IMR-90 (cell line): ENCODE data around the gene TARBP2. TPM values are rescaled to one million over a fixed set of nuclear protein-coding genes. Genes with fewer than 3 reads are reported as not detected.

Experiments used
- ATAC-seq: fragments of 200-7000 bp; cut with Tn5 transposase; 2 replicates; pipeline ENCODE4 v1.9.1; 2020; ENCODE audit warnings: low read depth, mild to moderate bottlenecking, moderate library complexity
- BruUV-seq: library from RNA; stranded (reverse); fragments of 400-500 nt; replicated peaks from 2 replicates; lab custom pipeline; 2021; lab: Mats Ljungman, UMichigan
- CTCF ChIA-PET: fragments of 300-600 bp; formaldehyde crosslinking; extraction: SDS; loops from one replicate; lab custom pipeline; 2021; ENCODE audit warnings: antibody characterized with exemption; lab: Yijun Ruan, JAX
- POLR2A ChIA-PET: fragments of 300-600 bp; sonication (Branson Sonifier 250); formaldehyde crosslinking; loops from one replicate; lab custom pipeline; 2022; ENCODE audit warnings: antibody characterized with exemption; ENCODE audit not compliant: unreplicated experiment; lab: Charles Lee
- DNase-seq: peaks from one replicate; pipeline ENCODE4 v3.0.0; 2013
- H2AFZ ChIP-seq: replicated peaks from 2 replicates; pipeline ENCODE3; 2013; ENCODE audit warnings: low read length, mild to moderate bottlenecking; ENCODE audit not compliant: poor library complexity
- H2AK5ac ChIP-seq: 2 replicates; pipeline ENCODE4 v1.6.1; 2013; ENCODE audit warnings: low read depth, low read length, inconsistent platforms
- H2AK9ac ChIP-seq: replicated peaks from 2 replicates; pipeline ENCODE3; 2013; ENCODE audit warnings: mild to moderate bottlenecking, low read depth, low read length, moderate library complexity; ENCODE audit not compliant: poor library complexity
- H2BK120ac ChIP-seq: 2 replicates; pipeline ENCODE4 v1.6.1; 2013; ENCODE audit warnings: low read depth, low read length, inconsistent platforms
- H2BK15ac ChIP-seq: 3 replicates; pipeline ENCODE4 v1.6.1; 2013; ENCODE audit warnings: low read depth, low read length, inconsistent platforms
- H2BK20ac ChIP-seq: 2 replicates; pipeline ENCODE4 v1.6.1; 2013; ENCODE audit warnings: low read depth, mild to moderate bottlenecking, inconsistent platforms, low read length, moderate library complexity
- H2BK5ac ChIP-seq: 2 replicates; pipeline ENCODE4 v1.6.1; 2013; ENCODE audit warnings: mild to moderate bottlenecking, low read depth, low read length, inconsistent platforms; ENCODE audit not compliant: poor library complexity, severe bottlenecking
- H3K14ac ChIP-seq: replicated peaks from 2 replicates; pipeline ENCODE4 v1.6.1; 2013; ENCODE audit warnings: low read depth, low read length, inconsistent platforms
- H3K18ac ChIP-seq: 2 replicates; pipeline ENCODE4 v1.6.1; 2013; ENCODE audit warnings: low read depth, low read length, control low read depth
- H3K23ac ChIP-seq: 2 replicates; pipeline ENCODE4 v1.6.1; 2013; ENCODE audit warnings: low read depth, low read length, inconsistent platforms
- H3K27ac ChIP-seq: 2 replicates; pipeline ENCODE4 v1.5.1; 2013; ENCODE audit warnings: mild to moderate bottlenecking, control low read depth, low read length; ENCODE audit not compliant: insufficient read depth
- H3K27me3 ChIP-seq: 2 replicates; pipeline ENCODE4 v1.6.1; 2013; ENCODE audit warnings: low read length; ENCODE audit not compliant: control insufficient read depth, insufficient read depth
- H3K36me3 ChIP-seq: 2 replicates; pipeline ENCODE4 v1.6.1; 2013; ENCODE audit warnings: low read length, mixed read lengths; ENCODE audit not compliant: control insufficient read depth, insufficient read depth
- H3K4ac ChIP-seq: 2 replicates; pipeline ENCODE4 v1.6.1; 2013; ENCODE audit warnings: low read depth, low read length, inconsistent platforms
- H3K4me1 ChIP-seq: 2 replicates; pipeline ENCODE4 v1.6.1; 2013; ENCODE audit warnings: low read length, mixed read lengths; ENCODE audit not compliant: control insufficient read depth, insufficient read depth
- H3K4me2 ChIP-seq: 2 replicates; pipeline ENCODE4 v1.6.1; 2013; ENCODE audit warnings: low read depth, mild to moderate bottlenecking, control low read depth, low read length, moderate library complexity
- H3K4me3 ChIP-seq: 2 replicates; pipeline ENCODE4 v1.5.1; 2013; ENCODE audit warnings: low read depth, mild to moderate bottlenecking, control low read depth, low read length, moderate library complexity; ENCODE audit not compliant: insufficient read depth
- H3K56ac ChIP-seq: 2 replicates; pipeline ENCODE4 v1.6.1; 2013; ENCODE audit warnings: low read length, inconsistent platforms; ENCODE audit not compliant: insufficient read depth; ENCODE audit errors: extremely low read depth
- H3K79me1 ChIP-seq, 2 experiments: 2 replicates each; pipeline ENCODE4 v1.6.1; 2013; ENCODE audit warnings: low read length in 2 of 2, inconsistent platforms in 1 of 2, low read depth in 1 of 2
- H3K9ac ChIP-seq: 2 replicates; pipeline ENCODE4 v1.6.1; 2013; ENCODE audit warnings: low read depth, low read length, control low read depth
- H3K9me1 ChIP-seq: 2 replicates; pipeline ENCODE4 v1.6.1; 2013; ENCODE audit warnings: low read length, inconsistent platforms; ENCODE audit not compliant: insufficient read depth
- H3K9me3 ChIP-seq: 2 replicates; pipeline ENCODE4 v1.6.1; 2013; ENCODE audit warnings: low read length; ENCODE audit not compliant: control insufficient read depth, insufficient read depth
- H4K20me1 ChIP-seq: 2 replicates; pipeline ENCODE4 v1.6.1; 2013; ENCODE audit warnings: low read length, inconsistent platforms; ENCODE audit not compliant: insufficient read depth
- H4K5ac ChIP-seq: 2 replicates; pipeline ENCODE4 v1.6.1; 2013; ENCODE audit warnings: mild to moderate bottlenecking, low read depth, low read length, control low read depth
- H4K8ac ChIP-seq, 2 experiments: 2 replicates each; pipeline ENCODE4 v1.6.1; 2013; ENCODE audit warnings: low read depth in 2 of 2, low read length in 2 of 2, control low read depth in 1 of 2, inconsistent platforms in 1 of 2
- H4K91ac ChIP-seq: 2 replicates; pipeline ENCODE4 v1.6.1; 2013; ENCODE audit warnings: low read depth, low read length, inconsistent platforms; ENCODE audit not compliant: insufficient read depth
- BHLHE40 ChIP-seq: fragments of 150-350 bp; IDR thresholded peaks from 2 replicates; pipeline ENCODE4 v1.6.1; 2016; ENCODE audit warnings: mild to moderate bottlenecking, low read depth, low read length
- CEBPB ChIP-seq: IDR thresholded peaks from 2 replicates; pipeline ENCODE4 v1.6.1; 2012; ENCODE audit warnings: low read depth, low read length, improper control_type of control experiment
- ELK1 ChIP-seq: fragments of 150-350 bp; IDR thresholded peaks from 2 replicates; pipeline ENCODE4 v1.6.1; 2016; ENCODE audit warnings: low read depth, mild to moderate bottlenecking, low read length, moderate library complexity, borderline replicate concordance
- FOS ChIP-seq: fragments of 150-350 bp; IDR thresholded peaks from 2 replicates; pipeline ENCODE4 v1.6.1; 2016; ENCODE audit warnings: low read depth, low read length
- MAZ ChIP-seq: IDR thresholded peaks from 2 replicates; pipeline ENCODE4 v1.6.1; 2012; ENCODE audit warnings: low read depth, mild to moderate bottlenecking, low read length, improper control_type of control experiment, moderate library complexity, borderline replicate concordance
- MXI1 ChIP-seq: IDR thresholded peaks from 2 replicates; pipeline ENCODE4 v1.6.1; 2012; ENCODE audit warnings: low read depth, mild to moderate bottlenecking, low read length, moderate library complexity, borderline replicate concordance
- POLR2A ChIP-seq: IDR thresholded peaks from 2 replicates; pipeline ENCODE4 v1.6.1; 2012; ENCODE audit warnings: mild to moderate bottlenecking, low read depth, low read length
- RAD21 ChIP-seq: IDR thresholded peaks from 2 replicates; pipeline ENCODE4 v1.6.1; 2012; ENCODE audit warnings: low read length, improper control_type of control experiment
- RCOR1 ChIP-seq: IDR thresholded peaks from 2 replicates; pipeline ENCODE4 v1.6.1; 2012; ENCODE audit warnings: mild to moderate bottlenecking, low read length, improper control_type of control experiment; ENCODE audit not compliant: insufficient replicate concordance
- USF2 ChIP-seq: fragments of 150-350 bp; IDR thresholded peaks from 2 replicates; pipeline ENCODE4 v1.6.1; 2017; ENCODE audit warnings: mild to moderate bottlenecking, antibody characterized with exemption, low read length, low read depth
- WGBS, 2 experiments: methylation state at CpG; one replicate each; pipeline versions ENCODE4 v1.1.5 to v1.1.7; 2013; ENCODE audit warnings: missing lambda C conversion rate in 2 of 2; ENCODE audit not compliant: insufficient read length in 1 of 2; ENCODE audit errors: extremely low coverage in 2 of 2; 5-methylcytosine and 5-hydroxymethylcytosine counted together
- dilution Hi-C: fragments of 300-500 bp; cut with HindIII; formaldehyde crosslinking; loops from one replicate; pipeline ENCODE4 v1.14.3; 2018; ENCODE audit warnings: low sequenced_read_pairs; ENCODE audit not compliant: unreplicated experiment
- in situ Hi-C: fragments of 300-500 bp; cut with MboI; formaldehyde crosslinking; loops from 3 replicates; pipeline ENCODE4 v1.14.3; 2019; ENCODE audit warnings: low sequenced_read_pairs, inconsistent platforms, mixed read lengths
- intact Hi-C: fragments of 100-400 bp; cut with micrococcal nuclease; formaldehyde crosslinking; loops from 2 replicates; pipeline ENCODE4 v1.10.0; 2022
- polyA plus RNA-seq, 3 experiments: library from polyadenylated mRNA; depleted of rRNA; stranded (reverse); fragments of >200 nt; gene quantifications; 2 replicates each; pipeline ENCODE4 v1.2.3, GENCODE V29; 2012; ENCODE audit warnings: low replicate concordance in 1 of 3
- total RNA-seq: library from RNA; depleted of rRNA; stranded (reverse); fragments of >200 nt; gene quantifications from 2 replicates; pipeline ENCODE4 v1.2.3, GENCODE V29; 2012

Gene TARBP2
- total and polyA plus RNA-seq, 2 of the 4 experiments (the other 2 are of a cell fraction), result 27.4 to 46.1 TPM

DNA sequence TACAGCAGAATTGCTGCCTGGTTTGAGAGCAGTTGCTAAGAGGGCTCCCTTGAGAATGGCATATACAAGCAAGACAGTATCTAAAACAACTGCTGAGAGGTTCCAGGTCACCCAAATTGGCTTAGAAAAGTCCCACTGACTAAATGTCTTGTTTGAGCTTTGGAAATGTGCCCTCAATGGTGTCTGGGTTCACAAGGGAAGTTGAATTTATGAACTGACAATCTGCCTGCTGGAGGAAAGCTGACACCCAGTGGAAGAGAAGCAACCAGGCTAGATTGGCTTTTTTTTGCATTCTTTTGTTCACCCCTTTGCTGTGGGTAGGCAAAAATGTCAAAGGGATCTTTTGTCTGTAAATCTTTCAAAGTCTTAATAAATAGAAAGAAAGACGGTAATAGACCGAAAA is 50.8 kb downstream of the TARBP2 start:
- in situ Hi-C loops, result no loop called here
- Histone ChIP-seq H3K4me3 (no peak overlapping the region), H4K8ac (no peak overlapping the region), H2BK120ac (no peak overlapping the region), H3K9me3 (no peaks in the 10 kb centered on the region), H3K36me3 (peaks cover 22% of the 10 kb centered on the region), H3K79me1 (peaks cover 0 to 4% of the 10 kb centered on the region in 2 experiments; a peak in 3 of 4 replicates), H3K9ac (no peak overlapping the region), H4K91ac (no peak overlapping the region), H4K5ac (no peak overlapping the region), H2AK5ac (no peak overlapping the region), H3K27ac (no peak overlapping the region), H3K23ac (no peak overlapping the region), H2BK20ac (no peak overlapping the region), H2AK9ac (no peak overlapping the region), H3K14ac (no peak overlapping the region), H3K18ac (no peak overlapping the region), H3K4me2 (no peak overlapping the region), H3K4ac (no peak overlapping the region), H2AFZ (no peak overlapping the region), H4K20me1 (peaks cover 5% of the 10 kb centered on the region; the same call in 1 of the 2 replicates), H3K9me1 (no peaks in the 10 kb centered on the region), H3K56ac (no peak overlapping the region), H3K27me3 (no peaks in the 10 kb centered on the region), H3K4me1 (no peaks in the 10 kb centered on the region), H2BK5ac (no peak overlapping the region), H2BK15ac (no peak overlapping the region)
- no CpG with 5 or more reads among the region's 2 CpGs for WGBS, 2 experiments
- intact Hi-C loops, result no loop called here
- no peak for DNase-seq
- no TSS peak for BruUV-seq
- no peak for TF ChIP-seq CEBPB
- TF ChIP-seq USF2, result no peak
- no peak for TF ChIP-seq MAZ
- no peak for TF ChIP-seq MXI1
- no peak for TF ChIP-seq BHLHE40
- TF ChIP-seq RCOR1, result no peak
- TF ChIP-seq FOS, result no peak
- no peak for TF ChIP-seq POLR2A
- TF ChIP-seq ELK1, result no peak
- no peak for TF ChIP-seq RAD21
- ATAC-seq, result no peak
- dilution Hi-C loops, result no loop called here
- CTCF ChIA-PET, result interaction anchor here (0.9 kb wide), 1 partner anchor 9 kb away, joined by 5 read pairs; no protein-coding TSS in a partner anchor
- POLR2A ChIA-PET, result no interaction called here
